Mesenteric fat pad (tissue), 1 donor: ENCODE measurements around the gene FKRP. TPM values are rescaled to one million over a fixed set of nuclear protein-coding genes. Genes with fewer than 3 reads are reported as not detected.

Experiments
- DNase-seq: peaks from one replicate; pipeline ENCODE4 v3.0.0-alpha.2; 2020; ENCODE audit warnings: low spot score
- total RNA-seq: library from RNA; stranded (reverse); fragmentation: NEBNext Ultra II Directional; extraction: Animal tissue kit (Norgen Biotek cat#: 25700); gene quantifications from one replicate; pipeline ENCODE4 v1.2.1, GENCODE V29; 2021
- donor health status: DM: yes; HTN: yes; CAD: no.

Gene FKRP
- total RNA-seq, 1 donor from 2014 or later, result 13.2 TPM

DNA sequence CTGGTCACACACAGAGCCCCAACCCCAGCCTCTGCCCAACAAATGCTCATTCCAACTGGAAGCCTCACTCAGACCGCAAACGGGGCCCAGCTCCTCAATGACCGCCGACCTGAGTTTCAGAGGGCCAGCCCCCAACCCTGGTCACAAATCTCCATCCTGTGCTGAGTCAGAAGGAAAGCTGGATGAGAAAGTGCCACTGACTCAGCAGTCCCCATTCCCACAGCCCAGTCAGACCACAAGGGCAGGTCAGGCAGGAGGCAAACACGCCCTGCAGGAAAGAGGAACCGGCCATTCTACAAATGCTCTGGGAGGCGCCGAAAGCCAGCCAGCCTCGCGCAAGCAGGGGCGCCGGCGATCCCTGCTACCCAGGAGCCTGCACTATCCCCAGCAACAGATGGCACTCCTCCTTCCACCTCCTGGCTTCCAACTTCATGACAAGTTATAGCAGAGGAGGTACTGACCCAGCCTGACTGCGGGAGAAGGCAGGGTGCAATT, 14.8 kb upstream of the FKRP start:
- DNase-seq, result no peak

GRCh38 chr19:46731584-46731983, 14.3 kb upstream of the FKRP start:
- DNase-seq, result no peak

DNA sequence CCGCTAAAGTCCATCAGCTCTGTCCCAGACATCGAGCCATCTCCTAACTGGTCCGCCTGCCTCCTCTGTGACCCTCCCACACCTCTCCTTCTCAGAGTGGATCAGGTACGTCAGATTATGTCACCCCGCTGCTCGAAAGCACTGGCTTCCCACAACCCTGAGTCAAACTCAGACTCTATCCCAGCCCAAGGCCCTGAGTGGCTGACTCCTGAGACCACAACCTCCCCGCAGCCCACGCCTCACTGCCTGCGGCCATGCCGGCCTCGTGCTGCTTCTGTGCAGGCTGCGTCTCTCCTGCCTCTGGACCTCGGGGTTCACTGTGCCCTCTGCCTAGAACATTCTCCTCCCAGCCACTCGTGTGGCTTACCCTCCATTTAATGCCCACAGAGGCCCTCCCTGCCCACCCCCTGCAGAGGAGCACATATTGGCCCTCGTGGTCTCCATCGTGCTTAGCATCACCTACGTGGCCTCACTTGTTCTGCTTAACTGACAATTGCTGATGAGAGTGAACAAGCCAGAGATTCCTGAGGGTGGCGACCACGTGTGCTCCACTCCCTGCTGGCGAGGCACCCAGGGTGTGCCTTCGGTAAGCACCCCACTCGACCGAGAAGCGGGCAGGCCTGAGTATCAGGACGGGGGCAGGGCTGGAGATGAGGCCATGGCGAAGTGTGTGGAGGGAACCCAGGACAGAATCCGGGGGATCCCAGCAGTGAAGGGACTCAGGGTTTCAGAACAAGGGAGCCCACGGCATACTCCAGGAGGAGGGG, 13.5 kb upstream of the FKRP start:
- DNase-seq, result no peak

DNA sequence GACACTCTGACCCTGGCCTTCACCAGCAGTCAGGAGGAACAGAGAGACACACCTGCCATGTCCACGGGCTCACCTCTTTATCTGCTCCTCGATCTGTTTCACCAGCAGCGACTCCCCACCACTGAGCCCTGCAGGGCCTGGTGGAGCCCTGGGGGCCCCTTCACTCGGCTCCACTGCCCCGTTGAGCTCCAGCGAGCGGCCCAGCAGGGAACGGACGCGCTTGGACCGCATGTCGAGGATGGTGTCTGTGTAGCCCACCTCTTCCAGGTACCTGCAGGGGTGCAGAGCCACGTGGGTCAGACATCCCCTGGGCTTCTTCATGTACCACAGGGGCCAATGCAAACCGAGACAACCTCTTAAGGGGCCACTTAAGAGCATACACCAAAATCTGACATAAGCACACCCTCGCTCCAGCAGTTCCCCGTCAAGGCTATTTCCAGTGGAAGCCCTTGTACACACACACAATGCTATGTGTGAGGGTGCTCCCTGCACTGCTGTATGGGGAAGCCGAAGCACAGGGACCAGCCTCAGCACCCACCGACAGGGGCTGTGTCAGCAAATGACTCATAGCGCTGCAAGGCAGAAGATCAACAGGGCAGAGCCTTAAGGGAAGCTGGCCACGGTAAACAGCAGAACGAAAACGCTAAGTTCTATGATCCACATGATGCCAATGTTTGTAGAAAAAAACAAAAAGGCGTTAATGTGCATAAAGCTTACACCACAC, 12.7 kb upstream of the FKRP start:
- DNase-seq, result no peak

DNA sequence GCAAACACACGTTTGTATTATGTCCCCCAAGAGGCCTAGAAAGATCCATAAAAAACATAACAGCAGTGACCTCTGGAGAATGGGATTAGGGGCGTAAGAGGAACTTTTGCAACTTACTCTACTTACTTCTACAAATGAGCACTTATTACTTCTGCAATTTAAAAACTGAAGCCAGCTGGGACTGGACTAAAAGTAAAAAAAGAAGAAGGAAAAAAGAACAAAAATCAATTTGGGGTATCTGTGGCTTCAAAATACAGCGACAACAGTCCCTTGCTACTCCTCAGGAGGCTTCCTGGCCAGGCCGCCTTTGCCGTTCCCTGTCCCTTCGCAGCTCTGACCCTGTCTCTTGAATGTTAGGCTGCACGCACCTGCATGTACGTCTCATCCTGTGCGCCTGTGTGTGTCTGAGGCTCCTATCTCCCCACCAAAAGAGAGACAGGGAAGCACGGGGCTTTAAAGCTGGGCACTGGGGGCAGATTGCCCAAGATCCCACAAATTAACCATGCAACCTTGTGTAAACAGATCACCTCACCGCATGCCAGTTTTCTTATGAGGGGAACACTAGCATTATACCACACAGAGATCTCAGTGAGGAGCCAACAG, 12.1 kb upstream of the FKRP start:
- DNase-seq, result no peak

DNA sequence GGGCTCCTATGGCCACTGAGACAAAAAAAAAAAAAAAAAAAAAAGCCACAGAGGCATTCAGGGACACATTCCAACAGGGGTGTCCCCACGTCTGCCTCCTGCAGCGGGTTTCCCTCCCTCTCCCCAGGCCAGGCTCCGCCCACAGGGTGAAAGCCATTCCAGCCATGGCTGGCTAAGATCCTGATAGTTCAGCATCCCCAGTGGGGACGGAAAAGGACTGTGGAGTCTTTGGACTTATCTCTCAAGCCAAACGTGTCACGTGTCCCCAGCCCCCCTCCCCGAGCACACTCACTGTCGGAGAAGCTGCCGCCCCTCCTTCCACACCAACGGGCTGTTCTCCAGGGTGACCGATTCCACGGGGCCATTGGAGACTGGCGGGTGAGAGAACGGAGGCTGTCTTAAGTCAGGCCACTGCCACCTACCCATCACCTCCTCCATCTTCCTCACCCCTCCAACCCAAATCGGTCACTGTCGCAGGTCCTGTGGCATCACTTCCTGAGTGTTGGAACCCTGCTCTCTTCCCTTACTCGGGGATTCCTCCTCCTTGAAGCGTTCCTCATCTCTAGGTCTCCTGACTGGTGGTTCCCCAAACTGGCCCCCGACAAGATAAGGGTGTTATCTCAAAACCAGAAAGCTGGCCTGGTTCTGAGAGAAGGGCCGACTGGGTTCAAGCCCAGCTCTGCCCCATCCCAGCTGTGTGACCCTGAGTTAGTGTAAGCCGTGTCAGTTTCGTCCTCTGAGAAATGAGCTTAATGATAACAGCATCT, 9.1 kb upstream of the FKRP start:
- DNase-seq, result no peak

DNA sequence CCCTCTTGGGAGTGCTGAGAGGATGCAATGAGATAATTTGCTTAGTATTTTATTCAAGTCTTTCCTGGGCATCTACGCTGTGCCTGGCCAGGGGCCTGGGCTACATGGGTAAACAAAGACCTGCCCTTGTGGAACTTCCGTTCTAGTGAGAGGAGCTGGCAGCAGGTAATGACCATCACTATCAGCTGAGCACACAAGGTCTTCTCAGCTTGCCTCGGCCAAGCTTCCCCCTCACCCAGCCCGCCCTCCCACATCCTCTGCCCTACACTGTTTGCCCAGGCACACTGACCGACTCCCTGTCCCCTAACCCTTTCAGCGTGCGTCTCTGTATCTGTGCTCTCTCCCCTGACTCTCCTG, 8.6 kb upstream of the FKRP start:
- DNase-seq, result no peak

DNA sequence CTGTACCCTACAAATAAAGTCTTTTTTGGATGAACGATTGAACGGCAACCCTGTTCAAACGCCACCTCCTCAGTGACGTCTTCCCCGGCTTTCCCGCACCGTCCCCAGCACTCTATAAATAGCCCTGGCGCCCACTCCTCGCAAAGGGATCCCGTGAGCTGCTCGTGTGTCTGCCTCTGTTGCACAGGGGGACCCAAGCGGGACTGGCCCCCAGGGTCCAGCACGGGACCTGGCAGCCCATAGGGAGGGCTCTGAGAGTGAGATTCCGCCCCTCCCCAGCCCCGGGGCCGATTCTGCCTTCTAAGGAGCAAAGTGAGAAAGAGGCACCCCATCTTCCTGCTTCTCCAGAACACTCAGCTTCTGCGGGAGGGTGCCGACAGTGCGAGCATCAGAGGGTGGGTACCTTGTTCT, 8.1 kb upstream of the FKRP start:
- DNase-seq, result no peak

- DNase-seq, result no peak
Observed at GRCh38 chr19:46739290-46739771, 6.5 kb upstream of the FKRP start.

GRCh38 chr19:46741447-46741846, 4.4 kb upstream of the FKRP start:
- no peak for DNase-seq

- no peak for DNase-seq
Observed at GRCh38 chr19:46742926-46743480, 2.9 kb upstream of the FKRP start.

- no peak for DNase-seq
Observed at GRCh38 chr19:46744005-46744691, 1.7 kb upstream of the FKRP start.

- DNase-seq, result no peak
Observed at GRCh38 chr19:46745030-46745429, 827 bp upstream of the FKRP start.

- no peak for DNase-seq
Observed at GRCh38 chr19:46746281-46747057, 612 bp downstream of the FKRP start, which contains the start of gene STRN4. Gene STRN4 (minus strand): TSS chr19:46746450. CDS start chr19:46746430, 20 bp downstream.

DNA sequence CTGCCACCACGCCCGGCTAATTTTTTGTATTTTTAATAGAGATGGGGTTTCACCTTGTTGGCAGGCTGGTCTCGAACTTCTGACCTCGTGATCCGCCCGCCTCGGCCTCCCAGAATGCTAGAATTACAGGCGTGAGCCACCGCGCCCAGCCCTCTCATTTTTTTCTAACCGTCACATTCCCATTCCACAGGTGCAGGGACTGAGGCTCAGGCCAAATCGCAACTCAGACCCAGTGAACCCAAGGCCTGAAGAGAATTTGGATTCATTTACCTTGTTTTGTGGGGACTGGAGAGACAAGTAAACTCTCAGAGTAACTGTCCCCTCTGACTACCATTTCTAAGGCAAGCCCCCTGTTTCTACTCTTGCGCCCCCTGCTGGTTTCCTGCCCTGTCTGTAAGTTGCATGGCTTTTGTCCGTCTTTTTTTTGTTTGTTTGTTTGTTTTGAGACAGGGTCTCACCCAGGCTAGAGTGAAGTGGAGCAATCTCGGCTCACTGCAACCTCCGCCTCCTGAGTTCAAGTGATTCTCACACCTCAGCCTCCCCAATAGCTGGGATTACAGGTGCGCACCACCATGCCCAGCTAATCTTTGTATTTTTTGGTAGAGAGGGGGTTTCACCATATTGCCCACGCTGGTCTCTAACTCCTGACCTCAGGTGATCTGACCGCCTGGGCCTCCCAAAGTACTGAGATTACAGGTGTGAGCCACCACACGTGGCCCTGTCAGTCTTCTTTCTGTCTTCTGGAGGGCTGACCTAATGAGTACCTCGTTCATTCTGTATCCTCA, 2.7 kb downstream of the FKRP start:
- no peak for DNase-seq

DNA sequence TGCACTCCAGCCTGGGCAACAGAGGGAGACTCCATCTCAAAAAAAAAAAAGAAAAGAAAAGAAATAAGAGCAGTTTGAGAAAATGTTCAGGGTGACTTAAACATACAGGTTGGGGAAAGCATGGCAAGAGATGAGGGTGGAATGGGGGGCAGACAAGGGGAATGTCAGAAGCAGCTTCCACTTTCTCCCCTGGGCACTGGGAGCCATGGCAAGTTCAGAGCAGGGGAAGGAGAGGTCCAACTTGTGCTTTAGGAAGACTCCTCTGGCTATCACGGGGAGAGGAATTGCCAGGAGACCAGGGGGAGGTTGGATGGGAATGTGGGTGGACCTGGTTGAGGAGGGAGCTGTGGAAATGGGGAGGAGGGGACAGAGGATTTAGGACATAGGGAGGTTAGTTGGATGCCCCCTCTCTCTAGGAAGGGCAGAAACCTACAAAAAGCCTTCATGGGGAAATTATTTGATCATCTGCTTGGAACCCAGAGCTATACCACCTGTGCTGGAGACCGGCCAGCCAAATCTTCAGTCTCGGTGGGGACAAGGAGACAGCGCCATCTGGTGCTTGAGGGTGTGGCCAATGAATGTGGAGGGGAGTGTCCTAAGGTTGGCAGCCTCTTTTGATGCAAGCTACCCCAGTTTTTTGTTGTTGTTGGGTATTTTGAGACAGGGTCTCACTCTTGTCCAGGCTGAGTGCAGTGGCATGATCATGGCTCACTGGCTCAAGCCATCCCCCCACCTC, 7.7 kb downstream of the FKRP start:
- no peak for DNase-seq

DNA sequence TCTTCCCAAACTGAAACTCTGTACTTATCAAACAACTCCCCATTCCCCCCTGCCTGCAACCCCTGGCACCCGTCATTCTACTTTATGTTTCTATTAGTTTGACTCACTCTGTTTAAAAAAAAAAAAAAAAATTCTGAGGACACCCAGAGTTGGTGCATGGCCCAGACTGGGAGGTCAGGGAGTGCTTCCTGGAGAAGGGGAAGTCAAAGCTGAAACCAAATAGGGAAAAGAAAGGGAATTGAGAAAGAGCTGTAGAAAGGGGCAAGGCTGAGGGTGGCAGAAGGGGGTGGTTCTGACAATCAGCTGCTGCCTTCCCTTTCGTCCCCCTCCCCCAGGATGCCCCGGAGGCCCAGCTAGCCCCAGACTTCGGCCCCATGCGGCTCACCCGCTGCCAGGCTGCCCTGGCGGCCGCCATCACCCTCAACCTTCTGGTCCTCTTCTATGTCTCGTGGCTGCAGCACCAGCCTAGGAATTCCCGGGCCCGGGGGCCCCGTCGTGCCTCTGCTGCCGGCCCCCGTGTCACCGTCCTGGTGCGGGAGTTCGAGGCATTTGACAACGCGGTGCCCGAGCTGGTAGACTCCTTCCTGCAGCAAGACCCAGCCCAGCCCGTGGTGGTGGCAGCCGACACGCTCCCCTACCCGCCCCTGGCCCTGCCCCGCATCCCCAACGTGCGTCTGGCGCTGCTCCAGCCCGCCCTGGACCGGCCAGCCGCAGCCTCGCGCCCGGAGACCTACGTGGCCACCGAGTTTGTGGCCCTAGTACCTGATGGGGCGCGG, 9.4 kb downstream of the FKRP start:
- DNase-seq, result no peak
